Duodenal mucosa (tissue), 2 donors: ENCODE measurements around the gene CRABP1.

ENCODE experiments used
- H3K27ac ChIP-seq: one replicate; pipeline ENCODE4 v1.7.0; 2013; ENCODE audit warnings: low read depth, low read length
- H3K27me3 ChIP-seq, 2 donors: one replicate each; pipeline ENCODE4 v1.7.0; 2013; ENCODE audit warnings: low read length in 2 of 2, control low read depth in 1 of 2; ENCODE audit not compliant: insufficient read depth in 2 of 2, control insufficient read depth in 1 of 2
- H3K36me3 ChIP-seq, 2 donors: one replicate each; pipeline ENCODE4 v1.7.0; 2013; ENCODE audit warnings: low read length in 2 of 2, control low read depth in 1 of 2; ENCODE audit not compliant: insufficient read depth in 2 of 2, control insufficient read depth in 1 of 2
- H3K4me1 ChIP-seq, 2 donors: one replicate each; pipeline ENCODE4 v1.7.0; 2013; ENCODE audit warnings: low read length in 2 of 2, control low read depth in 1 of 2; ENCODE audit not compliant: insufficient read depth in 2 of 2, control insufficient read depth in 1 of 2
- H3K4me3 ChIP-seq, 2 donors: one replicate each; pipeline ENCODE4 v1.7.0; 2013; ENCODE audit warnings: low read length in 2 of 2, low read depth in 1 of 2
- H3K9ac ChIP-seq, 2 donors: one replicate each; pipeline ENCODE4 v1.7.0; 2013; ENCODE audit warnings: low read length in 2 of 2, low read depth in 1 of 2
- H3K9me3 ChIP-seq, 2 donors: one replicate each; pipeline ENCODE4 v1.7.0; 2013; ENCODE audit warnings: low read length in 2 of 2, control low read depth in 1 of 2; ENCODE audit not compliant: control insufficient read depth in 1 of 2

Gene CRABP1

DNA sequence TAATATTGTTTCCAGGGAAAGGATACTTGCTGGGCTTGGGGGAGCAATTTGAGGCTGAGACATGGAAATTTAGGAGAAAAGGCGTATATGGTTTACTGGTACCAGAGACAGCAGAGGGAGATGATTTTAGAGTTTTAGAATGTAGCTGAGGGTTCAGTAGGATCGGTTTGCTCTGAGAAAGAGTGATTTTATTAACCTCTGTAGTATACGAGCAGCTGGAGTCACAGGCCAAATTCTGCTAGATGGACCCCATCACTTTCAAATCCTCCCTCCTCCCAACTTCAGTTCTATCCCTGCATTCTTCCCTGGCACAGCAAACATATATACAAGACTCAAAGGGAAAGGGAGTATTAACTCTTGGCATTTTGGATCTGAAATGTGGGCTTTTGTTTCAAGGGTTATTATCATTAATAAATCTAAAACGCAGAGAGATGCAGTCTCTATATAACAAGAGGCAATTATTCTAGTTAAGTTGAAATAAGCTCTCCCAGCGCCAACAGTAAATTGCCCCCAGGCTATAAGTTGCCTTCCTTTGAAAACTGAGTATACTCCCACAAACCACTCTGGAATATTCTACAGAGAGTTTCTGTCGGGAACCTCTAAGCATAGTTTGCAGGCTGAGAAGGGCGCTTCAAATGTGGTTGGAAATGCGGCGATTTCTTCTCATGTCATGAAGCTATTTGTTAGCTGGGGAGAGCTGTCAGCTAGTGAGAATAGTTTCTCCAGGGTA is 5.4 kb downstream of the CRABP1 start:
- Histone ChIP-seq H3K27ac (no peak overlapping the region), H3K9me3 (no peaks in the 10 kb centered on the region), H3K36me3 (no peaks in the 10 kb centered on the region), H3K4me3 (no peak overlapping the region), H3K4me1 (peaks cover 6 to 7% of the 10 kb centered on the region in 2 donors), H3K27me3 (peaks cover 24 to 30% of the 10 kb centered on the region in 2 donors), H3K9ac (no peak overlapping the region)

- H3K27ac ChIP-seq: no peak overlapping the region
- H3K4me3 ChIP-seq: no peak overlapping the region
- no peaks in the 10 kb centered on the region for H3K4me1 ChIP-seq
- H3K36me3 ChIP-seq: no peaks in the 10 kb centered on the region
- no peak overlapping the region for H3K9ac ChIP-seq
- no peaks in the 10 kb centered on the region for H3K9me3 ChIP-seq
- H3K27me3 ChIP-seq: peaks cover 3 to 9% of the 10 kb centered on the region in 2 donors
These were observed 7.7 kb downstream of the CRABP1 start for GRCh38 chr15:78347586-78348543.

GRCh38 chr15:78350058-78350457 is 9.9 kb downstream of the CRABP1 start:
- Histone ChIP-seq H3K36me3 (no peaks in the 10 kb centered on the region), H3K4me3 (no peak overlapping the region), H3K4me1 (no peaks in the 10 kb centered on the region), H3K27ac (no peak overlapping the region), H3K9ac (no peak overlapping the region), H3K9me3 (no peaks in the 10 kb centered on the region), H3K27me3 (peaks cover under 1 to 3% of the 10 kb centered on the region in 2 donors)

DNA sequence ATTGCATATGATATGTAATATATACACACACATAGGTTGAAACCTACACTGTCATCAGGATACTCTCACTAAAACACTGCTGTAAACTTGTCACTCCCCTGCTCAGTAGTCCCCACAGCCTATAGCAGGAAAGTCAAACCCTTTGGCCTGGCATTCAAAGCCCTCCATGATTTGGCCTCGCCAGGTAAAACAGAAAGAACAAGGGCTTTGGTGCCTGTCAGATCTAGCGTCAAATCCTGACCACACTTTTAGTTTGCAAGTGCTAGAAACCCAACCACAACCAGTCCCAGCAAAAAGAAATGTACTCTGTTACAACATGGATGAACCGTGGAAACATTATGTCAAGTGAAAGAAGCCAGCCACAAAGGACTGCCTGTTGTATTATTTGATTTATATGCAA is 11.4 kb downstream of the CRABP1 start:
- H3K4me3 ChIP-seq: no peak overlapping the region
- no peaks in the 10 kb centered on the region for H3K4me1 ChIP-seq
- no peak overlapping the region for H3K9ac ChIP-seq
- no peaks in the 10 kb centered on the region for H3K36me3 ChIP-seq
- peaks cover 0 to 3% of the 10 kb centered on the region in 2 donors for H3K27me3 ChIP-seq
- H3K27ac ChIP-seq: no peak overlapping the region
- no peaks in the 10 kb centered on the region for H3K9me3 ChIP-seq

GRCh38 chr15:78353093-78353492 is 12.9 kb downstream of the CRABP1 start:
- H3K4me1 ChIP-seq: no peaks in the 10 kb centered on the region
- H3K9me3 ChIP-seq: no peaks in the 10 kb centered on the region
- H3K27ac ChIP-seq: no peak overlapping the region
- H3K4me3 ChIP-seq: no peak overlapping the region
- H3K9ac ChIP-seq: no peak overlapping the region
- H3K36me3 ChIP-seq: no peaks in the 10 kb centered on the region
- peaks cover 0 to under 1% of the 10 kb centered on the region in 2 donors for H3K27me3 ChIP-seq

DNA sequence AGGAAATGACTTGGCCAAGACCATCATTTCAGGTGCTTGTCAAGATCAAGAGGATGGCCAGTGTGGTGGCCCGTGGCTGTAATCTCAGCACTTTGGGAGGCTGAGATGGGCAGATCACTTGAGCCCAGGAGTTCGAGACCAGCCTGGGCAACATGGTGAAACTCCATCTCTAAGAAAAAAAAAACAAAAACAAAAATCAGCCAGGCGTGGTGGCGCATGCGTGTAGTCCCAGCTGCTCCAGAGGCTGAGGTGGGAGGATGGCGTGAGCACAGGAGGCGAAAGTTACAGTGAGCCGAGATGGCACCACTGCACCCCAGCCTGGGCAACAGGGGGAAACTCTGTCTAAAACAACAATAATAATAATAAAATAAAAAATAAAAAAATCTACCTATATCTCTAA is 15.0 kb downstream of the CRABP1 start:
- Histone ChIP-seq H3K36me3 (no peaks in the 10 kb centered on the region), H3K4me1 (no peaks in the 10 kb centered on the region), H3K27ac (no peak overlapping the region), H3K27me3 (no peaks in the 10 kb centered on the region), H3K9ac (no peak overlapping the region), H3K4me3 (no peak overlapping the region), H3K9me3 (no peaks in the 10 kb centered on the region)

DNA sequence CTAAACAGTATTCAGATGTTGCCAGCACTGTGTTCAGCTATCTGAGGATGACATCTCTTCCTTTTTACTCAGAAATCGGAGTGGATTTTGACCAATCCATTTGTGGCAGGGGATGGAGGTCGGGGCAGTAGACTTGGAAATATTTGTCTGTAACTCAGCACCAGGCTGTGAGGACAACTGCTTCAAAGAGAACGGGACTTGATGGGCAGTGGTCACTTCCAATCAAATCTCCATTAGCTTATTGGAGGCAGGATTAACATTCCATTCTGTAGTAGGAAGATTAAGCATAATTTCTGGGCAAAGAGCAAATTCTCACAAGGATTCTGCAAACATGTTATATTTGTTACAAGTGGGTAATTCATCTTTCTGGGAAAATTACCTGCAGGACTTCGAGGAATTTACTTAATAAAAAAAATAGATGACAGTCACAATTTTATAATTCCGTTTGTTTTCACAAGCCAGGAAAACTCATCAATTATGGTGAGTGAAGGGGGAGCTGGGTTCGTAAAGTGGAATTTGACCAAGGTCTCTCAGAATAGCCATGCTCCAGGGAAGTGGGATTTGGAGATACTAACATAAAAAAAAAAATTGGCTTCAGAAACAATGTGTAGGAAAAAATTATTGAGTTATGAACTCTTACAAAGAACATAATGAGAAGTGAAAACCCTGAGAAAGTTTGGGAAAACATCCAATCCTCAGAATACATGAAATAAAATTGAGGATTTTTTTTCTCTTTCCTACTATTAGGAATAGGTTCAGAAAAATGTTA is 18.1 kb downstream of the CRABP1 start:
- no peak overlapping the region for H3K27ac ChIP-seq
- H3K4me1 ChIP-seq: no peaks in the 10 kb centered on the region
- H3K4me3 ChIP-seq: no peak overlapping the region
- H3K9me3 ChIP-seq: no peaks in the 10 kb centered on the region
- no peaks in the 10 kb centered on the region for H3K27me3 ChIP-seq
- H3K9ac ChIP-seq: no peak overlapping the region
- H3K36me3 ChIP-seq: no peaks in the 10 kb centered on the region

DNA sequence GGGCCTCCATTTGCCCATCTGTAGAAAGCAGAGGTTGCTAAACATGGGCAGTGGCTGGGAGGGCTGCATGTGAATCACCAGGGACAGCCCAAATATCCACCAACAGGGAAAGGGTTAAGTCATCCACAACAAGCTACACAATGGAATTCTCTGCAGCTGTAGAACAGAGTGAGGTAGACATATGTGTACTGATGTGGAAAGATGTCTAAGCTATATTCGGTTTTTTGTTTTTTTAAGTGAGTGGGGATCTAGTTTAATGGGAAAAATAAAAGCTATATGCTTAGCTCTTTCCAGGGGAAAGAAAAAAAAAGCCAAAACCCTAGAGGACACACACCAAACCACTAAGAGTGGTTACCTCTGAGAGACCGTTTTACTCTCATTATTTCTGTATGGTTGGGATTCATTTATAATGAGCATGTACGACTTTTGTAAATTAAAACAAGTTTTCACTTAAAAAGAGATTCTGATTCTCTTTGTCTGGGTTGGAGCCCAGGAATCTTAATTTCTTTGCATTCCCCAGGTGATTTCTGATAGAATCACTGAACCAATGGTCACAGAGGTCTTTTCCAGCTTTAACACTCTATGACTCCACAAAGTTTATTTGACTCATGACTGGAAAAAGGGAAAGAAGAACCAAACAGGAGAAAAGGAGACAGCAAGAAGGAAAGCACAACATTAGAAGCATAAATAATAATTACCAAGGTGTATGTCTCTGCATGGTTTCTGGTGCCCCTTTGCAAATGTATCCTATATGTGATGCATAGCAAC is 19.1 kb downstream of the CRABP1 start:
- Histone ChIP-seq H3K27ac (no peak overlapping the region), H3K4me3 (no peak overlapping the region), H3K4me1 (no peaks in the 10 kb centered on the region), H3K27me3 (no peaks in the 10 kb centered on the region), H3K9ac (no peak overlapping the region), H3K9me3 (no peaks in the 10 kb centered on the region), H3K36me3 (no peaks in the 10 kb centered on the region)

DNA sequence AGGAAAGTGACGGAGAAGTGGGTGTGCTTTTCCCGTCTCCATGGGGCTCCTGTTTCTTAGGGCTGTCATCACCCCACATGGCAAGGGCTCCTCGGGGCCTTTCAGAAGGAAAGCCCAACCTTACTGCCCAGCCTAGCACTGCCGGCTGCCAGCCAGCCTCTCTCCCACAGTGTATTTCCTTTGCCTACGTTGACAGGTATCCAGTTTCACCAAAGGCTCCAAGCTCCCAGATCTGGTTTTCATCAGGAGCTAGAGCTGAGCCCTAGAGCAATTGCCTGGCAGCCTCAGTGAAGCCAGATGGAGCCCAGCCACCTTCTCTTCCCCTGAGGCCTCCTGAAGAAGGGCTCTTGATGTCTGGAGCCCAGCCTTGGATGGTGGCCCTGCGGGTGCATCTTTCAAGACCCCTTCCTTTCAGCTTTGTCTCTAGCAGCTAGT is 20.2 kb downstream of the CRABP1 start:
- Histone ChIP-seq H3K4me3 (no peak overlapping the region), H3K27ac (no peak overlapping the region), H3K27me3 (no peaks in the 10 kb centered on the region), H3K36me3 (no peaks in the 10 kb centered on the region), H3K9ac (no peak overlapping the region), H3K4me1 (peaks cover under 1 to 2% of the 10 kb centered on the region in 2 donors), H3K9me3 (no peaks in the 10 kb centered on the region)
